HCT116 (cell line): ENCODE measurements around the gene SYTL3. TPM values are rescaled to one million over a fixed set of nuclear protein-coding genes. Genes with fewer than 3 reads are reported as not detected.

Experiments used
- ATAC-seq: fragments of 200-7000 bp; cut with Tn5 transposase; 2 replicates; pipeline ENCODE4 v1.9.1; 2020; ENCODE audit warnings: mild to moderate bottlenecking, moderate library complexity
- BruUV-seq: library from RNA; stranded (reverse); fragments of 400-500 nt; replicated peaks from 2 replicates; lab custom pipeline; 2021; lab: Mats Ljungman, UMichigan
- CTCF ChIA-PET: fragments of 300-600 bp; sonication (Branson Sonifier 250); formaldehyde crosslinking; loops from one replicate; lab custom pipeline; 2021; ENCODE audit warnings: antibody characterized with exemption; lab: Charles Lee
- POLR2A ChIA-PET: fragments of 300-600, 350-600 bp; sonication (Branson Sonifier 250); formaldehyde crosslinking; loops from one replicate; lab custom pipeline; 2021; ENCODE audit warnings: antibody characterized with exemption; lab: Charles Lee
- RAD21 ChIA-PET, 2 experiments: fragments of 300-600 bp; sonication (Branson Sonifier 250); formaldehyde crosslinking; loops; one replicate each; lab custom pipeline; 2023; ENCODE audit warnings: low total read pairs in 2 of 2; ENCODE audit not compliant: uncharacterized antibody in 2 of 2, unreplicated experiment in 2 of 2, low non-redundant PET in 1 of 2; lab: Charles Lee
- DNase-seq: peaks from one replicate; pipeline ENCODE4 v3.0.0-alpha.2; 2010; ENCODE audit warnings: low read depth, low spot score
- H2AFZ ChIP-seq: fragments of 200-600 bp; shearing (Covaris generic), sonication (generic); 2 replicates; pipeline ENCODE4 v1.6.1; 2017; ENCODE audit warnings: low read depth, mixed run types, mixed read lengths, antibody characterized with exemption, low read length; ENCODE audit not compliant: poor library complexity, severe bottlenecking
- H3K27ac ChIP-seq: 2 replicates; pipeline ENCODE4 v1.5.1; 2012; ENCODE audit warnings: low read depth, low read length
- H3K27me3 ChIP-seq: fragments of 200-600 bp; sonication (generic); 2 replicates; pipeline ENCODE4 v1.6.1; 2016; ENCODE audit warnings: mixed run types, low read length, mixed read lengths; ENCODE audit not compliant: insufficient read depth
- H3K36me3 ChIP-seq, 2 experiments: fragments of 200-500 bp in 1 of 2; fragments of 200-600 bp in 1 of 2; sonication (Bioruptor generic) in 1 of 2; sonication (generic) in 1 of 2; 2 replicates each; pipeline versions ENCODE4 v1.5.1 to v1.6.1; 2014 to 2016; ENCODE audit warnings: low read length in 2 of 2, inconsistent platforms in 1 of 2, mixed read lengths in 1 of 2, mixed run types in 1 of 2; ENCODE audit not compliant: insufficient read depth in 2 of 2, control insufficient read depth in 1 of 2
- H3K4me1 ChIP-seq, 2 experiments: fragments of 200-600 bp in 1 of 2; sonication (generic) in 1 of 2; 2 replicates each; pipeline versions ENCODE4 v1.5.1 to v1.6.1; 2012 to 2017; ENCODE audit warnings: low read length in 2 of 2, inconsistent platforms in 1 of 2, mild to moderate bottlenecking in 1 of 2, mixed read lengths in 1 of 2, mixed run types in 1 of 2, moderate library complexity in 1 of 2; ENCODE audit not compliant: insufficient read depth in 2 of 2, control insufficient read depth in 1 of 2
- H3K4me2 ChIP-seq: fragments of 200-600 bp; sonication (generic); 2 replicates; pipeline ENCODE4 v1.6.1; 2017; ENCODE audit warnings: mixed run types, low read length, mixed read lengths
- H3K4me3 ChIP-seq, 2 experiments: fragments of 200-600 bp in 1 of 2; sonication (generic) in 1 of 2; replicated peaks in 1 of 2; 2 replicates each; pipeline ENCODE4 v1.5.1; 2011 to 2016; ENCODE audit warnings: low read length in 2 of 2, control low read depth in 1 of 2, low read depth in 1 of 2, mild to moderate bottlenecking in 1 of 2, mixed read lengths in 1 of 2, mixed run types in 1 of 2
- H3K79me2 ChIP-seq: fragments of 200-600 bp; sonication (generic); 2 replicates; pipeline ENCODE4 v1.6.1; 2017; ENCODE audit warnings: mild to moderate bottlenecking, mixed run types, low read length, moderate library complexity, mixed read lengths; ENCODE audit not compliant: insufficient read depth
- H3K9ac ChIP-seq: fragments of 200-600 bp; sonication (generic); 2 replicates; pipeline ENCODE4 v1.6.1; 2016; ENCODE audit warnings: low read length, mixed read lengths
- H3K9me2 ChIP-seq: fragments of 200-600 bp; sonication (generic), shearing (Covaris generic); 2 replicates; pipeline ENCODE4 v1.6.1; 2017; ENCODE audit warnings: mixed run types, mild to moderate bottlenecking, moderate library complexity; ENCODE audit not compliant: insufficient read depth
- H3K9me3 ChIP-seq, 2 experiments: fragments of 200-500 bp in 1 of 2; fragments of 200-600 bp in 1 of 2; sonication (Bioruptor generic) in 1 of 2; sonication (generic) in 1 of 2; 2 replicates each; pipeline ENCODE4 v1.6.1; 2014 to 2017; ENCODE audit warnings: low read length in 2 of 2, mixed read lengths in 2 of 2, inconsistent platforms in 1 of 2, low read depth in 1 of 2, mild to moderate bottlenecking in 1 of 2, mixed run types in 1 of 2, moderate library complexity in 1 of 2; ENCODE audit not compliant: control insufficient read depth in 1 of 2, insufficient read depth in 1 of 2
- H4K20me1 ChIP-seq: fragments of 200-600 bp; sonication (generic), shearing (Covaris generic); 2 replicates; pipeline ENCODE4 v1.6.1; 2017; ENCODE audit warnings: mixed run types, mild to moderate bottlenecking, moderate library complexity; ENCODE audit not compliant: insufficient read depth
- CEBPB ChIP-seq: IDR thresholded peaks from 2 replicates; pipeline ENCODE4 v1.6.1; 2012; ENCODE audit warnings: low read depth
- ELF1 ChIP-seq: IDR thresholded peaks from 2 replicates; pipeline ENCODE4 v1.6.1; 2012; ENCODE audit warnings: low read depth, borderline replicate concordance
- POLR2AphosphoS5 ChIP-seq: IDR thresholded peaks from 2 replicates; pipeline ENCODE4 v1.6.1; 2011; ENCODE audit warnings: mild to moderate bottlenecking, low read depth, low read length, moderate library complexity
- RAD21 ChIP-seq: IDR thresholded peaks from 2 replicates; pipeline ENCODE4 v1.6.1; 2012; ENCODE audit warnings: low read depth, mild to moderate bottlenecking
- SP1 ChIP-seq: IDR thresholded peaks from 2 replicates; pipeline ENCODE4 v1.6.1; 2012; ENCODE audit warnings: low read depth
- SRF ChIP-seq: IDR thresholded peaks from 2 replicates; pipeline ENCODE4 v1.6.1; 2012; ENCODE audit warnings: low read depth
- ZFX ChIP-seq: fragments of 450-650 bp; IDR thresholded peaks from 2 replicates; pipeline ENCODE4 v1.6.1; 2017
- intact Hi-C: fragments of 100-400 bp; cut with micrococcal nuclease; formaldehyde crosslinking; loops from 2 replicates; pipeline ENCODE4 v1.10.0; 2022
- total RNA-seq: library from RNA; stranded (reverse); gene quantifications from one replicate; pipeline ENCODE4 v1.2.1, GENCODE V29; 2021; ENCODE audit not compliant: unreplicated experiment
- TF ChIP-seq, protein P1 (sequence below): IDR thresholded peaks from 2 replicates; pipeline ENCODE4 v1.6.1; 2011; ENCODE audit warnings: mild to moderate bottlenecking, low read length, moderate library complexity; ENCODE audit not compliant: insufficient replicate concordance; ENCODE audit errors: extremely low read depth

SYTL3 gene
- total RNA-seq, 1 experiment from 2014 or later = 55.3 TPM

DNA sequence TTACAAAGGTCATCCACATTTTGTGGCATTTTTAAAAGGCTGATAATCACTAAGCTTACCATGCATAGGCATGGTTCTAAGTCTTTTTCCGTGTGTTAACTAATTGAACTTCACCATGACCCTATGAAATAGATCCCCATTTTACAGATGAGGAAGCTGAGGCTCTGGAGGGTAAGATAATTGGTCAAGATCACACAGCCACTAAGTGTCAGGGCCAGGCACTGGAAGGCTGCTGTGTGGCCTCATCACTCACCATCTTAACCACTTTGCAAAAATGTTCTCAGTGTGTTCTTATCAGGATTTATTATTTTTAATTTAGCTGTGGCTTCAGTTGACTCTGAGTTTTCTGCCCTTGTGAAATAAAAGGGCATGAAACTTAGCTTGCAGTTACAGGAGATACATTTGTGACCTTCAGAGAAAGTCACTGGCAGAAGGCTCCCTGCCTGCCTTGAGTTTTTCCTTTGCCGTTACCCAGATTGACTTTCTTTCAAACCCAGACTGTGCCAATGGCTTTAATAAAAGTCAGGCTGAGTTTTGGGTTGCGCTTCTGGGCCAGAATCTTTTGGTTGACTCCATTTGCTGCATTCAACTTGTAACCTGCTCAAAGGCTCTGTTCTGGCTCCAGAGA lies 87.3 kb downstream of the SYTL3 start:
- H4K20me1 ChIP-seq = no peaks in the 10 kb centered on the region
- peak overlapping the region; percentile 58 for H3K4me2 ChIP-seq
- H3K4me3 ChIP-seq = no peak overlapping the region
- DNase-seq (no peak), ATAC-seq (peak; percentile 38)
- peaks cover 0 to 3% of the 10 kb centered on the region in 2 experiments; a peak in 1 of 4 replicates for H3K9me3 ChIP-seq
- H2AFZ ChIP-seq = no peak overlapping the region
- POLR2A ChIA-PET = interaction anchor here (0.7 to 4.2 kb wide), 6 partner anchors 11 to 132 kb away, joined by 3 to 19 read pairs (median 10); no protein-coding TSS in a partner anchor
- peaks cover 91% of the 10 kb centered on the region for H3K79me2 ChIP-seq
- intact Hi-C loops = no loop called here
- RAD21 ChIA-PET = no interaction called here
- CTCF ChIA-PET = interaction anchor here (0.7 to 4.0 kb wide), 4 partner anchors 18 to 516 kb away, joined by 3 to 12 read pairs (median 4); no protein-coding TSS in a partner anchor
- TF ChIP-seq POLR2AphosphoS5 = no peak
- TF ChIP-seq SRF = no peak
- TF ChIP-seq ELF1 = no peak
- TF ChIP-seq SP1 = no peak
- TF ChIP-seq, protein P1, sequence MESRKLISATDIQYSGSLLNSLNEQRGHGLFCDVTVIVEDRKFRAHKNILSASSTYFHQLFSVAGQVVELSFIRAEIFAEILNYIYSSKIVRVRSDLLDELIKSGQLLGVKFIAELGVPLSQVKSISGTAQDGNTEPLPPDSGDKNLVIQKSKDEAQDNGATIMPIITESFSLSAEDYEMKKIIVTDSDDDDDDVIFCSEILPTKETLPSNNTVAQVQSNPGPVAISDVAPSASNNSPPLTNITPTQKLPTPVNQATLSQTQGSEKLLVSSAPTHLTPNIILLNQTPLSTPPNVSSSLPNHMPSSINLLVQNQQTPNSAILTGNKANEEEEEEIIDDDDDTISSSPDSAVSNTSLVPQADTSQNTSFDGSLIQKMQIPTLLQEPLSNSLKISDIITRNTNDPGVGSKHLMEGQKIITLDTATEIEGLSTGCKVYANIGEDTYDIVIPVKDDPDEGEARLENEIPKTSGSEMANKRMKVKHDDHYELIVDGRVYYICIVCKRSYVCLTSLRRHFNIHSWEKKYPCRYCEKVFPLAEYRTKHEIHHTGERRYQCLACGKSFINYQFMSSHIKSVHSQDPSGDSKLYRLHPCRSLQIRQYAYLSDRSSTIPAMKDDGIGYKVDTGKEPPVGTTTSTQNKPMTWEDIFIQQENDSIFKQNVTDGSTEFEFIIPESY = no peak
- no peak for TF ChIP-seq CEBPB
- TF ChIP-seq ZFX = 0 out of 2 replicates have a peak, but pooled peaks have one; percentile 13
- no peak for TF ChIP-seq RAD21
- BruUV-seq = TSS peak; percentile 97
- no peaks in the 10 kb centered on the region for H3K9me2 ChIP-seq
- H3K27me3 ChIP-seq = no peaks in the 10 kb centered on the region
- peaks cover 53 to 86% of the 10 kb centered on the region in 2 experiments for H3K4me1 ChIP-seq
- H3K27ac ChIP-seq = peak overlapping the region; percentile 97
- peak overlapping the region; percentile 60 for H3K9ac ChIP-seq
- H3K36me3 ChIP-seq = peaks cover 0 to 38% of the 10 kb centered on the region in 2 experiments; a peak in 2 of 4 replicates
